ENCODE results near the gene EDA.
A peak's percentile ranks its signal among the peaks of the same experiment; 100 is the strongest.

Gene EDA

GRCh38 chrX:70026112-70026850 lies 410.4 kb downstream of the EDA start:
- DNase-seq (ENCODE audit: low read depth in 3 of 3) = no peak

GRCh38 chrX:70026851-70027200 lies 410.9 kb downstream of the EDA start:
- no peak for DNase-seq (ENCODE audit: low read depth in 3 of 3)

- DNase-seq (ENCODE audit: low read depth in 3 of 3) = no peak
Observed at GRCh38 chrX:70029863-70030262, 413.9 kb downstream of the EDA start.

GRCh38 chrX:70030301-70030767 lies 414.4 kb downstream of the EDA start:
- peak in 2 of 3 experiments; percentile 0 to 7 for DNase-seq (ENCODE audit: low read depth in 3 of 3)

DNA sequence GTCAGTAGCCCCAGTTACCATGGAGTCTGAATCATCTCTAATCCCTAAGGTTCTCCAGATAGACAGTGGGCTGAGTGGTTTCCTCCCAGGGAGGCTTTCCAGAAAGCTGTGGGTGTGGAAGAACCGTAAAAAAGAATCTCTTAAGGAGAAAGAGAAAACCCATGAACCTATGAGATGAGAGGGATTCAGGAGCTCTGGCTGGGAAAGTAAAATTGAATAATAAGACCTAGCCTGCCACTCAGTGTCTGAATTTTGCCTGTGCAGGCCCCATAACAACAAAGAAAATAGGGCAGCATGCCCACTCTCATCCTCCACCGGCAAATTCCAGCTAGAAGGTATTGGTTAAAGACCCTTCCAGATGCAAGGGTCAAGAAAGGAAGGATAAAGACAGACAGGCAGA lies 416.9 kb downstream of the EDA start:
- no peak for DNase-seq (ENCODE audit: low read depth in 3 of 3)

GRCh38 chrX:70033348-70034051 lies 417.6 kb downstream of the EDA start:
- peak in 1 of 3 experiments; percentile 23 for DNase-seq (ENCODE audit: low read depth in 3 of 3)

GRCh38 chrX:70034646-70035045 lies 418.7 kb downstream of the EDA start:
- DNase-seq (ENCODE audit: low read depth in 3 of 3) = no peak

- DNase-seq (ENCODE audit: low read depth in 3 of 3) = no peak
Observed at GRCh38 chrX:70038515-70038914, 422.6 kb downstream of the EDA start.

GRCh38 chrX:70038951-70039350 lies 423.0 kb downstream of the EDA start:
- no peak for DNase-seq (ENCODE audit: low read depth in 3 of 3)

DNA sequence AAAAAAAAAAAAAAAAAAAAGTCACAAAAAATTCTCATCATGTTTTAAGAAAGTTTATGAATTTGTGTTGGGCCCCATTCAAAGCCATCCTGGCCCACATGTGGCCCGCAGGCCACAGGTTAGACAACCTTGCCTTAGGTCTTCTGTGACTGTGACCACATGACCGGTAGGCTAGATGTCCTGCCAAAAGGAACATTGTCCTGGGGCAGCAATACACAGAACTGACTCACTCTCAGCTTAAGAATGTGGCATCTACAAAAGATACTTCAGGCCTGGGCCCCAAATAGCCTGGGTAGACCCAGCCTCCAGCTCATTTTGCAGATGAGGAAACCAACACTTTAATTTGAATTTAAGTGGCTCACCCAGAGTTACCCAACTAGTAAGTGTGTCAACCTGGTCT lies 423.8 kb downstream of the EDA start:
- DNase-seq (ENCODE audit: low read depth in 3 of 3) = no peak

DNA sequence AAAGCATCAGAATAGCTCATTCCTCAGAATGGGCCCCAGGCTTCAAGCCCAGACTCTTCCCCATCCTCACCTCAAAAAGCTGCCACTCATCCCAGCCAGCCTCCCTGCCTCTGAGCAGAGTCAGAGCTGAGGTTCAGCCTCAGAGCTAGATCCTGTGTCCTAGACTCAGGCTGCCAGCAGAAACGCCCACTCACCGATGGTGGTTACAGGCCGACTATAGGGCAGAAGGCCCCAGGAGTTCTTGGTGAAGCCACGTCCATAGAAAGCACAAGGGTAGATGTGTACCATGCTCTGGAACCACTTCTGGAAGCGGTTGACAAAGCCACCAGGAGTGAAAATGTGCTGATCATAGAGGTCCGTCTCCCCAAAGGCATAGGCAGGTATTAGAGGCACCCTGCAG lies 426.1 kb downstream of the EDA start:
- DNase-seq (ENCODE audit: low read depth in 3 of 3) = no peak

- no peak for DNase-seq (ENCODE audit: low read depth in 3 of 3)
Observed at GRCh38 chrX:70042399-70043371, 426.8 kb downstream of the EDA start.

DNA sequence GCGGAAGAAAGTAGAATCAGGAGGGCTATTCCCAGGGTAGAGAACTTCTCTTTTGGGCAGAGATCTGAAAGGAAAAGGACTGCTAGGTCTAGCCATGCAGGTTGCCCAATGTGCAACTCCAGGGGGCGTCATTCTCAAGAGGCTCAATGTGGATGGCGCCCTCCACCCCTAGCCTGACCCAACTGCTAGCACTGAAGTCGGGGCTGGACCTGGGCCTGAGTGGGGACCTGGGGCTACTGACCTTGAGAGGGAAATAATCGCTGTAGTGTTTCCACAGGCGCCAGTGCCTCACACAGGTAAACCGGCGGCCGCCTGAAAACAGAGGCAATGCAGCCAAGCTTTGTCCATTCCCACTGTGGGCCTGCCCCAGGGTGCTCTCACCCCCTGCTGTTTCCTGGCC lies 427.8 kb downstream of the EDA start:
- DNase-seq (ENCODE audit: low read depth in 3 of 3) = no peak

DNA sequence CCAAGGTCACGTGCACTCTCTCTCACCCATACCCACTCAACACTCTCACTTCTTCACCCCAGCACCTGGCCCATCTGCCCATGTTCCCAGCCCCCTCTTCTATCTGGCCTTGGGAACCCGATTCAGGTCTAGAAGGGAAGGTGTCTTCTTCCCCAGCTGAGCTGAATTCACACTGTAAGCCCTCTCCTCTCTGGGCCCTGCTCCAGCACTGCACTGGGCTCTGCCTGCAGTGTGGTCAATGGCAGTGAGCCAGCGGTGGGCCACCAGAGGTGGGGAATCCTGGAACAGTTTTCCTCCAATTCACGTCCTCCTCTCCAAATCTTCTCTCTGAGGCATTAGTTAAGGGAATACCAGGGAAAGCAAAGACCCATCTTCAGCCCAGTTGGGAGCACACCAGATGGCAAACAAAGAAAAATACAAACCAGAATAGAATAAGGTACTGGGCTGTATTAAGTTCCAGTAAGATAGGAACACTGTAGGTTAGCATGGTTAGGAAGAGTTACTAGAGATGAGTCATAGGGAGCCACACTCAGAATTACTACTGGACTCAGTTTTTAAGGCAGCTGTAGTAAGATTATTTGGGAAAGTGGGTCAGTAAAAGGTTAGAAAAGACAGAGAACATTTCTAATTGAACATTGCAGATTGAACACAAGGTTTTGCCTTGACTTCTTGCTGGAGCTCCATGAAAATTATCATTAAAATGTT lies 428.8 kb downstream of the EDA start:
- no peak for DNase-seq (ENCODE audit: low read depth in 3 of 3)

- DNase-seq (ENCODE audit: low read depth in 3 of 3) = no peak
Observed at GRCh38 chrX:70046978-70047377, 431.1 kb downstream of the EDA start.

- DNase-seq (ENCODE audit: low read depth in 3 of 3) = no peak
Observed at GRCh38 chrX:70049406-70049805, 433.5 kb downstream of the EDA start.

DNA sequence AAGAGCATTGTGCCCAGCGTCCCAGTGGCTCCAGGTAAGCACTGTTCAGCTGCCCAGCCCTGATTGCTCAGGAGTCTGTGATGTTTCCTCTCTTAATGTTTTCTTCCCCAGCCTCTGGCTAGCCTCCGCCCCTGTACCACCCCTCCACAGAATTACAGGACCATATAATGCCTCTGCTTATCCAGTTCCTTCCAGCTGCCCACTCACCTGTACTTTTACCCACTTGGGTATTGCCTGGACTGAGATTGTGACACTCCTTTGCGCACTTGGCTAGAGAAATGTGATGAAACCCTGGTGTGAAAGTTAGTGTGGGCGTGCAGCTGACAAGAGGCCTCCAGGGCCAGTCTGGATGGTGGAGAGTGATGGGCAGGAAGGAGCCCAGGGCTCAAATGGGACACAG lies 434.0 kb downstream of the EDA start, which contains the start of gene AWAT2:
Gene AWAT2 (minus strand): TSS at position 14 of the 400 bp plus-strand sequence. CDS start 6 bp downstream, at position 8.
- DNase-seq (ENCODE audit: low read depth in 3 of 3) = no peak

DNA sequence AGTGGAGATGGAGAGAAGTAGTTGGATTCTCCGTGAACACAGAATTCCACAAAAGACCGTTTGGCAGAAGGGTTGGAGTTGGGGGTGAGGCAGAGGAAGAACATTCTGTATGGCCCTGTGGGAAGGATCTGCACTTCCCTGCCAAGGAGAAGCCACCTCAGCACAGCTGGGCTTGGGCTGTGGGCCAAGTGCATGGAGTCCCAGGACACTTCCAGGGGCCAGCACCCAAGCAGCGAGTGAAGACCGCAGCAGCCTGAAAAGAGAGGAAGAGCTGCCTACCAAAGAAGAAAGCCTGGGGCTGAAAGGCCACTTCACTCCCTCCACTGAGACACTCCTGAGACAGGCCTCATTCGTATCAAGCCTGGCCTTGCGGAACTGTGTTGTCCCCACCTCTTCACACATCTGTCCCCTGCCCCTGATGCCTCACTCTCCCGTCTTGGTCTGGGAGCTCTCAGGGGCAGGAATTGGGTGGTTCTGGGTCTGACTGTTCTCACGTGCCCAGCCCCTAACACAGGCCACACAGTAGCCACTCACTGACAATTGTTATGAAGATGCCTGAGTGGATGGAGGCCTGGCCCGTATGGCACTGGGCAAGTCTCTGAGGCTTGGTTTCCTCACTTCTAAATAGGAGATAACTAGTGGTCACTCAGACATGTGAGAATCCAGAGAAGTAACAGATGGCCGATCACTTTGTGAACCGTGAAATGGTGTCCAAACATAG lies 437.1 kb downstream of the EDA start:
- no peak for DNase-seq (ENCODE audit: low read depth in 3 of 3)

DNA sequence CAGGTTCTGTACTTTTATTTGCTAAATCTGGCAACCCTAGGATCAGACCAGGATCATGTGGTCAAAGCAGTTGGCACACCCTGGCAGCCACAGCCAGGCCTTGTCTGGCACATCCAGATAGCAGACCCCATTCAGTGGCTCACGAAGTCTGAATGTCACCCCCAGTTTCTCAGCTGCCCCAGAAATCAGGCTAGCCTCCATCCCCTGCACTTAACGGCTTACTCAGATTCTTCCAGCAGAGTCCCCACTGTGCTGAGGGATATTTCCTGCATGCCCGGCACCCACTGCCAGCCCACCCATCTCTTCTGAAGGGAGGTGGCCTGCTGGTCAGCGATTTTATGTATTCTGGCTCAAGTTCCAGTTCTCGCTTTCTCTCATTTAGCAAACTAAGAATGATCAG lies 438.5 kb downstream of the EDA start:
- no peak for DNase-seq (ENCODE audit: low read depth in 3 of 3)

DNA sequence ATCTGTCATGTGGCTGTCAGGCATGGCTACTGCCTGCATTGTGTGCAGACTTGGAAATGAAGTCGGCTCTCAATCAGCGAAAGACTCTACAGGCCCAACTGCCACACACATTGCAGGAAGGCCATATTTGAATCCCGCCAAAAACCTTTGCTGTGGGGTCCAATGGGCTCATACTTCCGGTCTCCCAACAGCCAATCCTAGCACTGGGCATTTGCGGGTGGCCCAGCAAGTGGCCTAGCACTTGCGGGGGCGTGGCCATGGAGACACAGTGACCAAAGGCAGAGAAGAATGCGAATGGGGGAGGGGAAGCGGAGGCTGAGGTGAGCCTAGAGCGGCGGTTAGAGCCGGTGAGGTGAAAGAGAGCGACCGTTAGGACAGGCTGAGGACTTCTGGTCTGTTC lies 446.2 kb downstream of the EDA start, which contains the start of gene OTUD6A:
Gene OTUD6A (plus strand): TSS at position 382 of the 400 bp plus-strand sequence. CDS start 68 bp downstream, outside the sequence.
- DNase-seq (ENCODE audit: low read depth in 3 of 3) = no peak
